HEK293 (cell line): ENCODE results near the gene LCA5L.

Experiments used
- AEBP2 ChIP-seq: fragments of 450-650 bp; formaldehyde crosslinking; IDR thresholded peaks from 2 replicates; pipeline ENCODE4 v1.5.1; 2016; ENCODE audit warnings: missing biosample characterization, missing genetic modification characterization, borderline replicate concordance
- GFI1B ChIP-seq: fragments of 450-650 bp; formaldehyde crosslinking; IDR thresholded peaks from 2 replicates; pipeline ENCODE4 v1.5.1; 2016; ENCODE audit warnings: missing biosample characterization, missing genetic modification characterization
- HOXC10 ChIP-seq: sonication (generic); formaldehyde crosslinking; IDR thresholded peaks from 2 replicates; pipeline ENCODE4 v1.8.1; 2023; ENCODE audit warnings: mild to moderate bottlenecking, missing genetic modification reagents
- KLF1 ChIP-seq: fragments of 450-650 bp; formaldehyde crosslinking; IDR thresholded peaks from 2 replicates; pipeline ENCODE4 v1.5.1; 2016; ENCODE audit warnings: missing biosample characterization, missing genetic modification characterization
- KLF7 ChIP-seq: fragments of 450-650 bp; formaldehyde crosslinking; IDR thresholded peaks from 2 replicates; pipeline ENCODE4 v1.5.1; 2016; ENCODE audit warnings: missing biosample characterization, missing genetic modification characterization, borderline replicate concordance
- PRDM6 ChIP-seq: fragments of 450-650 bp; formaldehyde crosslinking; IDR thresholded peaks from 2 replicates; pipeline ENCODE4 v1.5.1; 2017; ENCODE audit warnings: missing biosample characterization, missing genetic modification characterization
- SCRT2 ChIP-seq: fragments of 450-650 bp; formaldehyde crosslinking; IDR thresholded peaks from 2 replicates; pipeline ENCODE4 v1.5.1; 2016; ENCODE audit warnings: missing biosample characterization, missing genetic modification characterization
- WT1 ChIP-seq: fragments of 450-650 bp; formaldehyde crosslinking; IDR thresholded peaks from 2 replicates; pipeline ENCODE4 v1.5.1; 2016; ENCODE audit warnings: missing biosample characterization, missing genetic modification characterization
- ZBTB49 ChIP-seq: fragments of 450-650 bp; formaldehyde crosslinking; IDR thresholded peaks from 2 replicates; pipeline ENCODE4 v1.5.1; 2016; ENCODE audit warnings: missing biosample characterization, missing genetic modification characterization, low read depth
- ZEB2 ChIP-seq: fragments of 450-650 bp; formaldehyde crosslinking; IDR thresholded peaks from 2 replicates; pipeline ENCODE4 v1.5.1; 2016; ENCODE audit warnings: missing biosample characterization, missing genetic modification characterization
- ZIC2 ChIP-seq: fragments of 450-650 bp; formaldehyde crosslinking; IDR thresholded peaks from 2 replicates; pipeline ENCODE4 v1.5.1; 2016; ENCODE audit warnings: missing biosample characterization, missing genetic modification characterization
- ZNF140 ChIP-seq: fragments of 450-650 bp; formaldehyde crosslinking; IDR thresholded peaks from 2 replicates; pipeline ENCODE4 v1.5.1; 2016; ENCODE audit warnings: missing biosample characterization, missing genetic modification characterization
- ZNF146 ChIP-seq: fragments of 450-650 bp; formaldehyde crosslinking; IDR thresholded peaks from 2 replicates; pipeline ENCODE4 v1.5.1; 2016; ENCODE audit warnings: missing biosample characterization, missing genetic modification characterization
- ZNF148 ChIP-seq: fragments of 450-650 bp; formaldehyde crosslinking; IDR thresholded peaks from 2 replicates; pipeline ENCODE4 v1.5.0; 2017; ENCODE audit warnings: missing biosample characterization, missing genetic modification characterization, borderline replicate concordance
- ZNF311 ChIP-seq: fragments of 450-650 bp; formaldehyde crosslinking; IDR thresholded peaks from 2 replicates; pipeline ENCODE4 v1.5.1; 2017; ENCODE audit warnings: missing biosample characterization, missing genetic modification characterization, borderline replicate concordance
- ZNF324 ChIP-seq: fragments of 450-650 bp; formaldehyde crosslinking; IDR thresholded peaks from 2 replicates; pipeline ENCODE4 v1.5.1; 2016; ENCODE audit warnings: missing biosample characterization, missing genetic modification characterization
- ZNF362 ChIP-seq: fragments of 450-650 bp; formaldehyde crosslinking; IDR thresholded peaks from 2 replicates; pipeline ENCODE4 v1.5.1; 2016; ENCODE audit warnings: missing biosample characterization, missing genetic modification characterization
- ZNF37A ChIP-seq: fragments of 450-650 bp; IDR thresholded peaks from 2 replicates; pipeline ENCODE4 v1.5.1; 2018; ENCODE audit warnings: missing biosample characterization, missing genetic modification characterization
- ZNF423 ChIP-seq: fragments of 450-650 bp; formaldehyde crosslinking; IDR thresholded peaks from 2 replicates; pipeline ENCODE4 v1.5.1; 2016; ENCODE audit warnings: missing biosample characterization, missing genetic modification characterization
- ZNF473 ChIP-seq: fragments of 450-650 bp; formaldehyde crosslinking; IDR thresholded peaks from 2 replicates; pipeline ENCODE4 v1.5.1; 2017; ENCODE audit warnings: missing biosample characterization, missing genetic modification characterization
- ZNF501 ChIP-seq: fragments of 450-650 bp; formaldehyde crosslinking; IDR thresholded peaks from 2 replicates; pipeline ENCODE4 v1.5.1; 2016; ENCODE audit warnings: missing biosample characterization, missing genetic modification characterization
- ZNF514 ChIP-seq: fragments of 450-650 bp; formaldehyde crosslinking; IDR thresholded peaks from 2 replicates; pipeline ENCODE4 v1.5.1; 2016; ENCODE audit warnings: missing biosample characterization, missing genetic modification characterization
- ZNF544 ChIP-seq: fragments of 450-650 bp; formaldehyde crosslinking; IDR thresholded peaks from 2 replicates; pipeline ENCODE4 v1.5.0; 2017; ENCODE audit warnings: missing biosample characterization, missing genetic modification characterization
- ZNF621 ChIP-seq: fragments of 450-650 bp; formaldehyde crosslinking; IDR thresholded peaks from 2 replicates; pipeline ENCODE4 v1.5.1; 2017; ENCODE audit warnings: missing biosample characterization, missing genetic modification characterization
- ZNF623 ChIP-seq: fragments of 450-650 bp; formaldehyde crosslinking; IDR thresholded peaks from 2 replicates; pipeline ENCODE4 v1.5.1; 2016; ENCODE audit warnings: missing biosample characterization, missing genetic modification characterization
- ZNF658 ChIP-seq: fragments of 450-650 bp; formaldehyde crosslinking; IDR thresholded peaks from 2 replicates; pipeline ENCODE4; 2016; ENCODE audit warnings: missing biosample characterization, missing genetic modification characterization
- ZNF707 ChIP-seq: fragments of 450-650 bp; formaldehyde crosslinking; IDR thresholded peaks from 2 replicates; pipeline ENCODE4 v1.5.1; 2016; ENCODE audit warnings: missing biosample characterization, missing genetic modification characterization
- ZNF747 ChIP-seq: fragments of 450-650 bp; formaldehyde crosslinking; IDR thresholded peaks from 2 replicates; pipeline ENCODE4 v1.5.1; 2016; ENCODE audit warnings: missing biosample characterization, missing genetic modification characterization
- ZNF76 ChIP-seq: fragments of 450-650 bp; formaldehyde crosslinking; IDR thresholded peaks from 2 replicates; pipeline ENCODE4; 2016; ENCODE audit warnings: low read depth, missing biosample characterization, missing genetic modification characterization, borderline replicate concordance
- ZNF777 ChIP-seq: fragments of 450-650 bp; formaldehyde crosslinking; IDR thresholded peaks from 2 replicates; pipeline ENCODE4 v1.5.1; 2017; ENCODE audit warnings: missing biosample characterization, missing genetic modification characterization, borderline replicate concordance
- ZXDB ChIP-seq: fragments of 450-650 bp; formaldehyde crosslinking; IDR thresholded peaks from 2 replicates; pipeline ENCODE4 v1.5.1; 2016; ENCODE audit warnings: missing biosample characterization, missing genetic modification characterization

The LCA5L gene

GRCh38 chr21:39379986-39380891, 65.3 kb downstream of the LCA5L start (continued):
- TF ChIP-seq ZNF544 (no peak), ZNF146 (tag by site-specific recombination) (no peak), ZNF362 (tag by site-specific recombination) (no peak), ZIC2 (tag by site-specific recombination) (peak; percentile 79), ZNF777 (tag by site-specific recombination) (no peak), AEBP2 (no peak), ZBTB49 (tag by site-specific recombination) (no peak), WT1 (tag by site-specific recombination) (peak; percentile 10; the same call in 1 of the 2 replicates), PRDM6 (no peak), ZNF148 (tag by site-specific recombination) (no peak), KLF1 (tag by site-specific recombination) (peak; percentile 69), SCRT2 (tag by site-specific recombination) (no peak), ZXDB (tag by site-specific recombination) (peak; percentile 34; the same call in 1 of the 2 replicates), ZNF707 (no peak), GFI1B (tag by site-specific recombination) (no peak), ZEB2 (tag by site-specific recombination) (peak; percentile 70), ZNF37A (tag by site-specific recombination) (no peak), ZNF514 (tag by site-specific recombination) (no peak), ZNF76 (tag by site-specific recombination) (peak; percentile 45; the same call in 1 of the 2 replicates), ZNF140 (tag by site-specific recombination) (no peak), ZNF658 (tag by site-specific recombination) (no peak), ZNF423 (tag by site-specific recombination) (peak; percentile 61; the same call in 1 of the 2 replicates), ZNF324 (tag by site-specific recombination) (no peak), KLF7 (tag by site-specific recombination) (0 out of 2 replicates have a peak, but pooled peaks have one; percentile 11), ZNF311 (tag by site-specific recombination) (no peak), ZNF747 (tag by site-specific recombination) (no peak), ZNF621 (tag by site-specific recombination) (no peak), ZNF623 (tag by site-specific recombination) (no peak; the same call in 1 of the 2 replicates), ZNF473 (no peak), ZNF501 (tag by site-specific recombination) (no peak), HOXC10 (CRISPR knock-in tag) (no peak)
